HG02885 (cell line): ENCODE results near the gene UBE2E1.

Experiments used
- ATAC-seq: cut with Tn5 transposase; IDR thresholded peaks from one replicate; pipeline ENCODE4 v1.9.1; 2021; ENCODE audit warnings: mild to moderate bottlenecking; ENCODE audit not compliant: unreplicated experiment, poor library complexity

UBE2E1 gene

DNA sequence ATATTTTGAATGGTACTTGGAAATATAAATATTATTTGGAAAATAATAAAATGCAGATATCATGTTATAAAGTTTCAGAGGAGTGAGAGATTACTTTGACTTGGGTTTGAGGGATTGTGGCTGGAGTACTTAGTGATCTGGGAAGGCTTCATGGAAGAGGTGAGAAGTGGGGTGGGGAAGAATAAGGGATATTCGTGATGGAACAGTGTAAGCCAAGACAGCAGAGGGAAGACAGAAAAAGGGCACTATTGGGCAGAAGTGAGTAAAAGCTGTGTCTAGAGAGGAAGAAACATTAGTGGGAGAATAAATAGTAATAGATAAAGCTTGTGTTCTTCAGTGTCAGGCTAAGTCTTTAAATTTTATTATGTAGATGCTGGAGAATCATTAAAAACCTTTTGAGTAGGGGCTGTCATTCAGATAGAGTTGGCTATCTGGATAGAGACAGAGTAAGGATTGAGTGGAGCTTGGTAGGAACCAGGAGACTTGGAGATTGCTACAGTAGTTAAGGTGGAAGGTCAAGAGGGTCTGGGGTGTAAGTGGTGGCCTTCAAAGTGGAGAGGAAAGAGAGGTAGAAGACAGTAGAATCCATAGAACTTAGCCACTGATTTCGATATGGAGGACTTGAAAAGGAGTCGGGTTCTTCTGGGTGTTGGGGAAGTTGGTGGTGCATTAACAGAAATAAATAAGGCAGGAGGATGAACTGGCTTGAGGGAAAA, 11.9 kb downstream of the UBE2E1 start:
- no peak for ATAC-seq

DNA sequence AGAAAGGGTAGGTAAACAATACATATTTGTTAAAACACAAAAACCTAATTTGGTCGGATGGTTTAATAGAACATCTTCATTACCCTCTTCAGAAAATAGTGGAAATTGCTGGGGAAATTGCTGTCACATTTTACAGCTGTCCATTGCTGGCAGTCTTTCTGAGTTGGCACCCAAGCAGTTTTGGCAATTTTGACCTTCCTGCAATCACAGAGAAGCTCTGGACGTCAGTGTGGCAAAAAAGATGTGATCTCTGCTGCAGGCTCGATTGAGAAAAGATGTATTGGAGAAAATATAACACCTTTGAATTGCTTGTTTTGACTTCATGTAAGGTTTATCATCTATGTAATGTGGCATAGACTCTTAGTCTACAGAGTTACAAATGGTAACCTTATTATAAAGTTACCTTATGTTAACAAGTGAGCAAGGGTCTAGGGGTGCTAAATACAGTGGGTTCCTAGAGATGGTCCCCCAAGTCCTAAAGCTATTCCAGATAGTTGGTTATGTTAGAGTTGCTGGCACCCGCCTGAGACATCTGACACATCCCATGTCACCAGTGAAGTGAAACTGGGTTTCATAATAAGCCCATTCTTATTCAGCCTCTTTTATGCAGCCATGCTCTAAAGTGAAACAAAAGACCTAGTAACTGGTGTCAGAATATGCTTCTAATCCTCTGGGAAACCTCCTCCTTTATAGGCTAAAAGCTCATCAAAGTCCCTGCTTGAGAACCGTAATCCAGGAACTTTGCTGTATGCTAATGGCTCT, 14.0 kb downstream of the UBE2E1 start:
- ATAC-seq = no peak

DNA sequence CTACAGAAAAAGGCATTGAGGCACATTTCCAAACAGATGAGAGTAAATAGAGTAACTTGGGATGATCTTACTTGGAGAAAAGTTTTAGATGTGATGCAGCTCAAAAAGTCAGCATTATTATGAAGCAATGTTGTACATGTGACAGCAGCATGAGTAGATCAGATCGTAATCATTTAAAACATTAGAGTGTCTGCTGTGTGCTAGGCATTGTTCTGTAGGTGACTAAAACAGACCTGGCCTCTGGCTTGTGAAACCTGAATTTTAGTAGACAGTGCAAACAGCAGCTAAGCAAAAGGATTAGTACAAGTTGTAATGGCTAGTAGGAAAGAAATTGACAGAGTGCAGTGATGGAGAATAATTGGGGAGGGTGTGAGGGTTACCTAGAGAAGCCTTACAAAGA, 15.1 kb downstream of the UBE2E1 start:
- ATAC-seq = no peak

DNA sequence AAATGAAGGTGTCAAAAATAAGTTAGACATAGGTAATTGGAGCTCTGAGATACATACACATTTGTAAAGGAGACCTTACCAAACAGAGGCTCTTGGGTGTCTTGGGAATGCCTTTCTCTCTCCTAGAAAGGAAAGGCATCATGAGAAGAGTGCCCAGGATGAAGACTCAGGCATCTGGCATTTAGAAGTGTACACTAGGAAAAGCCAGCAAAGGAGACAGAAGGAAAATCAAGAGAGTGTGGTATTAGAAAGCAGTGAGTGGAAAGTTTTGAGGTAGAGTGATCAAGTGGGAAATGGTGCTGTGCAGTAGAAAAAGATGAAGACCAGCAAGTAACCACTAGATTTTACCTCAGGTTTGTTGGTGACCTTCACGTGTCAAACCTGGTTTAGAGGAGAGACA, 16.1 kb downstream of the UBE2E1 start:
- ATAC-seq = no peak

DNA sequence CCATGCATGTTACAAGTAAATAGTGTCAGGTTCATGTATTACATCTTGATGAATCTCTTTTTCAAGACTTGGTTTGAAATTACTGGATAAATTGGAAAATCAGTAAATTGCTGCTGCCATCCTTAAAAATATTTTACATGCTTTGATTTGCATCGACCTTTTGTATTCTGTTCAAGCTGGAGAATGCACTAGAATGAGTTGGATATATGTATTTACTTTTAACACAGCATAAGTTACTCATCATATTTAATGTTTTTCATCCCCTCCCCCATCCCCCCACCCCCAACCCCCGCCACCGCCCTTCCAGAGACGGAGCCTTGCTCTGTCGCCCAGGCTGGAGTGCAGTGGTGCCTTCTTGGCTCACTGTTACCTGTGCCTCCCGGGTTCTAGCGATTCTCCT, 16.8 kb downstream of the UBE2E1 start:
- no peak for ATAC-seq

DNA sequence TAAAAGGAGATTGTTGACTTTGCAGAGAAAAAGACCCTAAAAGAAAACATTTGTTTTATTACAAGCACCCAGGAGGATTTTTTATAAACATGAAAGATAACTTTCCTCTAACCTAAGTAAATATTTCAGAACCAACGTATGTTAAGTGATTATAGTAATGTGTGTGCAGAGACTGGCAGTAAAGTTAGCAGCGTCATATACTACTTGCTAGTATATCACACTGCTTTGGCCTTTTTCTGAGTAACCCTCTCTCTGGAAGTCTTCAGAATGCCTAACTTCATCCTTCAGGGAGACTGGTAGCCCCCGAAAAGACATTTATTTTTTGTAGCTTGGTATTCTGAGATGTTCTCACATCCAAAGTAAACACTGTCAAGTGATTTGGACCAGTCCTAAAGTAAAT, 17.9 kb downstream of the UBE2E1 start:
- no peak for ATAC-seq

DNA sequence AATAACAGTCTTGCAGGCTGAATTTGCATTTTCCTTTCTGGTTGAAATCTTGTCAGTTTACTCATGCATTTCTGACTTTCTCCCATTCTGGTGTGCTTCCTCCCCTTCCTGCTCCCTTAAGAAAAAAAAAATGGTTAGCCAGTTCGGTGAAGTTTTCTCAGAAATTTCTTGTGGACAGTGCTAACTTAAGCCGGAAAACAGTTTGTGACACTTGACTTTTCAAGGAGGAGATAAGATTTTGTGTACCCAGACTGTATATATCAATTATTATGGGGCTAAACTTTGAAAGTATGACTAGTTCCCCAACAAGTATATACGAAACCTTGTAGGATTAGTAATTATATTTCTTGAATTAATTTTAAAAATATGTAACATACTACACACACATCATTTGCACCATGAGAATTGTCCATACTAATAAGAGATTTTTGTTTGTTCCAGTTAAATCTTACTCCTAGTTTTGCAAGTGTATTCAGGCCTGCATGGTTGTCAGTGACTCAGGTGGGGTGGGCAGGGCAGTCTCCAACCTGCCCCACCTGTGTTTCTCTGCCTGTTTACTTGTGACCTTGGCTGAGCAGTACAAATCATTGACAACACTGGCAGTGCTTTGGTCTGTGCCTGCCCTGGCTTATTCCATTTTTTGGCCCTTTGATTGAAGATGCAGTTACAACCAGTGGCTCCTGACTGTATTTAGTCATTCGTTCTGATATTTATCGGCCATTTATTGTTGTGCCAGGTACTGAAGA, 19.1 kb downstream of the UBE2E1 start:
- ATAC-seq = no peak

DNA sequence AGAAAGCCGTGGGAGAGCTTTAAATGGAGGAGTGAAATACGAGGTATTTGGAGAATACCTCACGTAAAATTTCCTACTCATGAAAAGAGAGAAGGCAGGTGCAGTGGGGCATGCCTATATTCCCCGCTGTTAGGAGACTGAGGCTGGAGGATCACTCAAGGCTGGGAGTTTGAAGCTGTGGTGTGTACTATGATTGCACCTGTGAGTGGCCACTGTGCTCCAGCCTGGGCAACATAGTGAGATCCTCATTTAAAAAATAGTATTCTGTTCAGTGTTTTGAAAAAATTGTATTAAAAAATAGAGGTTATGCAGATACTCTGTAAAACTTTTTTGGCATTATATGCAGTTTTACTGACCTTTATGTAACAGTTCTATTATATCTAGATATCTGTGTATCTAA, 20.0 kb downstream of the UBE2E1 start:
- ATAC-seq = no peak

DNA sequence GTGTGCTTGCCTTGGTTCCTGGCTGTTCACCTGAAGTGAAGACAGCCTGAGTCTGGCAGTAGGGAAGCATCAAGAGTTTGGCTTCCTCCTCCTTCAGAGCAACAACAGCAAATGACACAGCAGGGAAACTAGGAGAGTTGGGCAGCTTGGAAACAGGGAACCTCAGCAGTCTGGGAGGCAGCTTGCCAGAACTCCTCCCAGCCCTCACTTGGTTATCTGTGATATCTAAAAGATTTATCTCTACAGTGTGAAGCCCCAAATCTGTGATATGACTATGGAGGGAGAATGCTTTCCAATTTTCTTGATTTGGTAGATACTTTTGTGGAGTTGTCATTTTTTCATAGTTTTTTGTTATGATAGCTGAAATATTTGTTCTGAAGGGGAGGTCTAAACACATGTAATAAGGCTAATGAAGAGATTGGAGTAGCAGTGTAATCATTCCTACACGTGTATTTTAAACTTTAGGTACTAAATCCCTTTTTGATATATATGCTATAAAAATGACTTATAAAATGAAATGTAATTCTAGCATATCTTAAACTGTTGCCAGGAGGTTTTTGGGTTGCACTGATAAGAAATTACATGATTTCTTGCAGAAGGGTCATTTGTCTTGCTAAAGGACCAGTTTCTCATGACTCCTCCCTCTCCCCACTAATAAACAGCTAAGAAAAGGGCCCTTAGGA, 20.8 kb downstream of the UBE2E1 start:
- no peak for ATAC-seq

DNA sequence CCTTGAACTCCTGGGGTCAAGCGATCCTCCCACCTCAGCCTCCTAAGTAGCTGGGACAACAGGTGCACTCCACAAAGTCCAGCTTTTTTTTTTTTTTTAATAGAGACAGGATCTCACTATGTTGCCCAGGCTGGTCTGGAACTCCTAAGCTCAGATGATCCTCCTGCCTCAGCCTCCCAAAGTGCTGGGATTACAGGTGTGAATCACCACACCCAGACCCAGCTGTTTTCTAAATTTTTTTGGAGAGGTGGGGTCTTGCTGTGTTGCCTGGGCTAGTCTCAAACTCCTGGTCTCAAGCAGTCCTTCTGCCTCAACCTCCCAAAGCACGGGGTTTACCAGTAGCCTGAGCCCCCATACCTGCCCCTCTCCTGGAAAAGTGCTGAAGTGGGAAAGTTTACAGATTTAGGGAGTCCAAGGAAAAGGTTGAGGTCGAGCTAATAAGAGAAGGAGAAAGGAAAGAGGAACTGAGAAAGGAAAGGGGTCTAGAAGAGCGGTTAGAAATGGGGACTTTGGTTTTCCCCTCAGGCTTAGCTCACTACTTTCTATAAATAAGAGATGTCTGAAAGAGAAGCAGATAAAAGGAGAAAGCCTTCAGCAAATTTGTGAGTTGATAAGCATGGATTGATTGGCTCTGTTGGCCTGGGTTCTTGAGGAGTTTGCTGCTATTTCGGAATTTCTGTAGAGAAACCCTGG, 23.6 kb downstream of the UBE2E1 start:
- ATAC-seq = peak; percentile 65

DNA sequence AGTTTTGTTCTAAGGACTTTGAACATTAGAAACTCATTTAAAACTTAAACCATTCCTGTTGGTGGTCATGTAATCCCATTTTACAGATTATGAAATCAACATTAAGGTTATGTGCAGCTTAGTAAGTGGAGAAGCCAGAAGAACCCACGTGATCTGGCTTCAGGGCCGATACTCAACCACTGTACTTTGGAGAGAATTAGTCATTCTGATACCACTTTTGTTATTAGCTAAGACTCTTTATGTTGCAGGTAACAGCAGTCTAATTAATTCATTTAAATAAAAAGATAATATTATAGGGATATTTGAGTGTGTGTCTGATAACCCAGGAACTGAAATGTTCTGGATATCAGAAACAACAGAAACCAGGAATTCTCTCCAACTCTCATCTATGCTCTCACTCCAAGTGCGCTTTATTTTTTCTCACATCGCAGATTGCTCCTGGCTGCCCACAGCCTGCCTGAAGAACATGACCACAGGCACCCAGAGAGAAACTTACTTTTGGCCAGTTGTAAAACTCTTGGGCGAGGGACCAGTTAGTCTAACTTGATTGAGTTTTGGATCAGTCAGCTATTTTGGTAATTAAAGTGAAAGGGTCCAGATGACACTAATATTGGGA, 25.2 kb downstream of the UBE2E1 start:
- ATAC-seq = peak; percentile 87

DNA sequence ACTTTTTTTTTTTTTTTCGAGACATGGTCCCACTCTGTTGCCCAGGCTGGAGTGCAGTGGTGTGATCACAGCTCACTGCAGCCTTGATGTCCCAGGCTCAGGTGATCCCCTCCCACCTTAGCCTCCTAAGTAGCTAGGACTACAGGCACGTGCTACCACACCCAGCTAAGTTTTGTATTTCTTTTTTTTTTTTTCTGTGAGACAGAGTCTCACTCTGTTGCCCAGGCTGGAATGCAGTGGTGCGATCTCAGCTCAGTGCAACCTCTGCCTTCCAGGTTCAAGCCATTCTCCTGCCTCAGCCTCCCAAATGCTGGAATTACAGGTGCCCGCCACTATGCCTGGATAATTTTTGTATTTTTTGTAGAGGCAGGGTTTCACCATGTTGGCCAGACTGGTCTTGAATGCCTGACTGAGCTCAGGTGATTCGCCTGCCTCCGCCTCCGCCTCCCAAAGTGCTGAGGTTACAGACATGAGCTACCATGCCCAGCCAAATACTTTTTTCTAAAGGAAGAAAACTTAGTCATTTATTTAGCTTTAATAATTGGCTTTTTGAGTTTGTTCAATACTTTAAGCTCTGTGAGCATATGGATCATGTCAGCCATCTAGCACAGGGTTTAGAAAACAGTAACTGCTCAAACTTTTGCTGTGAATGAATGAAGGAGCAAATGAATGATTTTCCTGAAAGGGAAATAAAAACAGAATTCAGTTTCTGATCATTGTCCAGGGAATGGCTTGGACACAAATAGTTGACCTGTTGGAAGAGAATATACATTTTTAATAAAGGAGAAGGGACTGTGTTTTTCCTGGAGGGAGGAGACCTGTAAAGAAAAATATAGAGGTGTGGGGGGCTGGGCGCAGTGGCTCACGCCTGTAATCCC, 26.0 kb downstream of the UBE2E1 start:
- ATAC-seq = peak; percentile 17

DNA sequence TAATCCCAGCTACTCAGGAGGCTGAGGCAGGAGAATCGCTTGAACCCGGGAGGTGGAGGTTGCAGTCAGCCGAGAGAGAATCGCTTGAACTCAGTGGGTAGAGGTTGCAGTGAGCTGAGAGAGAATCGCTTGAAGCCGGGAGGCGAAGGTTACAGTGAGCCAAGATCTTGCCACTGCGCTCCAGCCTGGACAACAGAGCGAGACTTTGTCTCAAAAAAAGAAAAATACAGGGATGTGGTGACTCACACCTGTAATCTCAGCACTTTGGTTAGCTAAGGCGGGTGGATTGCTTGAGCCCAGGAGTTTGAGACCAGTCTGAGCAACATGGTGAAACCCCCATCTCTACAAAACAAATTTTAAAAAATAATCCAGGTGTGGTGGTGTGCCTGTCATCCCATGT, 26.8 kb downstream of the UBE2E1 start:
- ATAC-seq = no peak

DNA sequence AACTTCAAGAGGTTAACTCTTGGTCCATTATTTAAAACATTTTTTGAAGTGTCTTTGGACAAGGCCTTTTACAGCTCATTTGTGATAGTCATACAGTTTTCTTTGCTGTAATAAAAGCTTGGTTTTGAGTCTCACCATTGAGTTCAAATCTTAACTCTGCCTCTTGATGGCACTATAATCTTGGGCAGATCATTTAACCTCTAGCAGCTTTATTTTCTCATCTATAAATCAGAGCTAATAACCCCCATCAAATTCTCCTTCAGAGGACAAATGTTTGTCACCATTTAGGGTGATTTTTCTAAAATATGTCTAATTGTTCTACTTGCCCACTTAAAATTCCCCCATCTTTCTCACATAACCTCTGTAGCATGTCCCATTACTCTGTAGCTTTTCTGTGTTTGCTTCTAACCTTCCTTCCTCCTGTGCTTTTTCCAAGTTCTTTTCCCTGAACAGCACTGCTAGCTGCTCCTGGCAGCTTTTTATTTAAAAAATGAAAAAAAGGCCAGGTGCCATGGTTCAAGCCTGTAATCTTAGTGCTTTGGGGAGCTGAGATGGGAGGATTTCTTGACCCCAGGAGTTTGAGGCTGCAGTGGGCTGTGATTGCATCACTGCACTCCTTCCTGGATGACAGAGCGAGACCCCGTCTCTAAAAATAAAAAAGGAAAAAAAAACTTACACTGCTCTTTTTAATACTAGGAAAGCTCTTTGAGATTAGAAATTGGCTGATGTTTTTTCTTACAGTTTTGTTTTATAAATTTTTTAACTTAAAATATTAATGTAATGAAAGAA, 28.5 kb downstream of the UBE2E1 start:
- no peak for ATAC-seq

DNA sequence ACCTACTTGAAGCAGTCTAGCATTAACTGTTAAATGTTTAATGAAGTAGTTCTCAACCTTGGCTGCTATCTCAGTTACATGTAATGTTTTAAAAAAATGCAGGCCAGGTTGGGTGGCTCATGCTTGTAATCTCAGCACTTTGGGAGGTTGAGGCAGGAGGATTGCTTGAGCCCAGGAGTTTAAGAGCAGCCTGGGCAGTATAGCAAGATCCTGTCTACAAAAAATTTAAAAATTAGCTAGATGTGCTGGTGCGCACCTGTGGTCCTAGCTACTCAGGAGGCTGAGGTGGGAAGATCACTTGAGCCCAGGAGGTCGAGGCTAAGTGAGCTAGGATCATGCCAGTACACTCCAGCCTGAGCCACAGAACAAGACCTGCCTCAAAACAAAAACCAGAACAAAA, 29.3 kb downstream of the UBE2E1 start:
- ATAC-seq = no peak

DNA sequence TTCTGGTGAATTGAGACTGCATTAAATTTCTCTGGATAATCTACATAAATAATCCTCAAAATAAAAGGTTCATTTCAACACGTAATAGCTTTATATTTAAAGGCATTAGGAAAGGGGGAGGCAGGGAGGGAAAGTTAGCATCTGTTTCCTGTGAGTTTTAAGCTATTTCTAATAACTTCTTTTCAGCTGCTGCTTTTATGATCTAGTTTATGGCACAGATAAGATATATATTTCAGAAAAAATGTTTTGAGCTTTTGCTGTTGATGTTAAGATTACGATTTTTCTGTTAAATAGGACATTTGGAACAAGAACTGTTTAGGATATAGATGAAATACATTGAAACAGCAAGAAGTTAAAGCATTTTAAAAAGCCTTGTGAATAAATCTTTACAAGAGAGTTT, 30.0 kb downstream of the UBE2E1 start:
- no peak for ATAC-seq

DNA sequence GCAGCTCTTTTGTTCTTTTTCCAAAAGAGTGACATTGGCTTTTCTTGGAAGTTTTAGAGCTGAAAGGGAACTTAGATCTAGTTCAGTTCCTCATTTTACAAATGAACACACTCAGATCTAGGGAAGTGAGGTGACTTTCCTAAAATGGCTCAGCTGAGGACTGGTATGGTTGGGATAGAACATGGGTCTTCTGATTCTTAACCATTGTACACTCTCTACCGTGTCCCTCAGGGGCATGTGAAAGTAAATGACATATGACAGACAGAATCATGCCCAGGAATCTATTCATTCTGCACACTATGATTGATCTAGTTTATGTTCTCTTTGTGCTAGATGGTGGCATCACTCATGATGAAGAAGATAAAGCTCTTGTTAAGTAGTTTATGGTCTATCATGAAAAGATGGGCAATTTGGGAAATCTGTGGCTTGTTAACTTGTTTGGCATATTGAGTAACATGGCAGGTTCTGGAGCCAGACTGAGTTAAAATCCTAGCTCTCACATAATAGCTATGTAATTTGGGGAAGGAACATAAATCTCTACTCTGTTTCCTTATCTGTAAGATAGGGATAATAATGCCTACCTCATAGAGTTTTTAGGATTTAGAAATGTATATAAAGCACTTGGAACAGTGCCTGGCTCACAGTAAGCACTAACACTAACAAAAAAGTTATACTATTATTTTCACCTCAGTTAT, 30.9 kb downstream of the UBE2E1 start:
- no peak for ATAC-seq
